ENCODE results near the gene SUSD1.

Gene SUSD1

GRCh38 chr9:112065806-112066606, 109.1 kb downstream of the SUSD1 start:
- DNase-seq (ENCODE audit: low read depth in 2 of 2), result no peak

- no peak for DNase-seq (ENCODE audit: low read depth in 2 of 2)
Observed at GRCh38 chr9:112064871-112065270, 110.2 kb downstream of the SUSD1 start.

- DNase-seq (ENCODE audit: low read depth in 2 of 2), result no peak
Observed at GRCh38 chr9:112063586-112063985, 111.5 kb downstream of the SUSD1 start.

GRCh38 chr9:112063151-112063550, 111.9 kb downstream of the SUSD1 start:
- no peak for DNase-seq (ENCODE audit: low read depth in 2 of 2)

- DNase-seq (ENCODE audit: low read depth in 2 of 2), result no peak
Observed at GRCh38 chr9:112061152-112061740, 113.9 kb downstream of the SUSD1 start.

GRCh38 chr9:112059966-112060320, 115.2 kb downstream of the SUSD1 start:
- no peak for DNase-seq (ENCODE audit: low read depth in 2 of 2)

GRCh38 chr9:112059145-112059965, 115.7 kb downstream of the SUSD1 start:
- no peak for DNase-seq (ENCODE audit: low read depth in 2 of 2)

GRCh38 chr9:112056996-112057395, 118.1 kb downstream of the SUSD1 start:
- no peak for DNase-seq (ENCODE audit: low read depth in 2 of 2)

- no peak for DNase-seq (ENCODE audit: low read depth in 2 of 2)
Observed at GRCh38 chr9:112054916-112055315, 120.2 kb downstream of the SUSD1 start.

- DNase-seq (ENCODE audit: low read depth in 2 of 2), result no peak
Observed at GRCh38 chr9:112051812-112052211, 123.3 kb downstream of the SUSD1 start.

- DNase-seq (ENCODE audit: low read depth in 2 of 2), result no peak
Observed at GRCh38 chr9:112050544-112051475, 124.3 kb downstream of the SUSD1 start.

- no peak for DNase-seq (ENCODE audit: low read depth in 2 of 2)
Observed at GRCh38 chr9:112049811-112050516, 125.1 kb downstream of the SUSD1 start.

GRCh38 chr9:112048924-112049691, 126.0 kb downstream of the SUSD1 start:
- no peak for DNase-seq (ENCODE audit: low read depth in 2 of 2)

- no peak for DNase-seq (ENCODE audit: low read depth in 2 of 2)
Observed at GRCh38 chr9:112047538-112048066, 127.5 kb downstream of the SUSD1 start.

- no peak for DNase-seq (ENCODE audit: low read depth in 2 of 2)
Observed at GRCh38 chr9:112046181-112046580, 128.9 kb downstream of the SUSD1 start.

GRCh38 chr9:112044881-112045280, 130.2 kb downstream of the SUSD1 start:
- DNase-seq (ENCODE audit: low read depth in 2 of 2), result no peak

GRCh38 chr9:112044186-112044585, 130.9 kb downstream of the SUSD1 start:
- DNase-seq (ENCODE audit: low read depth in 2 of 2), result no peak

GRCh38 chr9:112043423-112043822, 131.7 kb downstream of the SUSD1 start:
- no peak for DNase-seq (ENCODE audit: low read depth in 2 of 2)

- no peak for DNase-seq (ENCODE audit: low read depth in 2 of 2)
Observed at GRCh38 chr9:112042769-112043168, 132.3 kb downstream of the SUSD1 start.

- DNase-seq (ENCODE audit: low read depth in 2 of 2), result no peak
Observed at GRCh38 chr9:112042244-112042638, 132.9 kb downstream of the SUSD1 start.
